NCI-H1048 (cell line): ENCODE measurements around the gene SLC9A9.
"Not testable (repeated sequence)": the region's sequence is repeated elsewhere in the genome, so short reads cannot be mapped to it uniquely, and the experiment has no call there.

Experiments
- DNase-seq: peaks from one replicate; lab custom pipeline; 2025; lab: John Stamatoyannopoulos, UW

Gene SLC9A9

DNA sequence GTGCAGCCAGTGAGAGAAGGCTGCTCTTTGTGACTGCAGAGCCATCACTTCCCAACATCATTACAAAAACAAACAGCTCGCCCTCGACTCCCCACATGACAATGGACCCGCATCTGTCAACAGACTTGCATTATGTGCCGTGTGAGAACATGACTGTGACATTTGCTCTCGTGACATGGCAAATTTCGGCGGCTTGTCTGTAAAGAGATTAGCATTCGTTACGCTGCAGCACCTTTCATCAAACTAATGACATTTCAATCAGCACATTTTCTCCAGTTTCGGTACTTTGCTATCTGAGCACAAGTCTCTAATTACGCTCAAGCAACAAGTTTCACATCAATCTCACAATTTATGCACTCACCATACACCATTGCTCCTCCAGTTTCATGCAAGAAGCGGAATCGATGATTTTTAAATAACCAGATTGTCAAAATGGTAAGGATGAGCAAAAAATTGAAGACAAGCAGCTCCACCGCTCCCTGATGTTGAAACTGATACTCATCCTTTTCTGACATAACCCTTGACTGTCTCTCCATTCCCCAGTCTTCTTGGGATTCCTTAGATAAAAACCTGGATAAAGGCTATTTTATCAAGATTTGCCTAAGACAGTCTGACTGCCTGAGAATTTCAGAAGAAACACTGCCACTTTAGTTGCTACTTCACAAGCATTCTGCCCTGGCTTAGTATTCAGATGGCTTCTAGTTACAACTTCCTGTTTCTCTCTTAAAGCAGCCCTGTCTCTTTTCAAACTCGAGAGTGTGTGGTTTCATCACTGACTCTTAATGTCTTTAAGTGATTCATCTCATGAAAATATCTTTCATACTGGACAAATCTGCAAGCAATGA, at the start of gene SLC9A9:
TSS of gene SLC9A9 (minus strand) at position 682 of the 845 bp plus-strand sequence. CDS start at position 536, 146 bp downstream.
- no peak for DNase-seq

DNA sequence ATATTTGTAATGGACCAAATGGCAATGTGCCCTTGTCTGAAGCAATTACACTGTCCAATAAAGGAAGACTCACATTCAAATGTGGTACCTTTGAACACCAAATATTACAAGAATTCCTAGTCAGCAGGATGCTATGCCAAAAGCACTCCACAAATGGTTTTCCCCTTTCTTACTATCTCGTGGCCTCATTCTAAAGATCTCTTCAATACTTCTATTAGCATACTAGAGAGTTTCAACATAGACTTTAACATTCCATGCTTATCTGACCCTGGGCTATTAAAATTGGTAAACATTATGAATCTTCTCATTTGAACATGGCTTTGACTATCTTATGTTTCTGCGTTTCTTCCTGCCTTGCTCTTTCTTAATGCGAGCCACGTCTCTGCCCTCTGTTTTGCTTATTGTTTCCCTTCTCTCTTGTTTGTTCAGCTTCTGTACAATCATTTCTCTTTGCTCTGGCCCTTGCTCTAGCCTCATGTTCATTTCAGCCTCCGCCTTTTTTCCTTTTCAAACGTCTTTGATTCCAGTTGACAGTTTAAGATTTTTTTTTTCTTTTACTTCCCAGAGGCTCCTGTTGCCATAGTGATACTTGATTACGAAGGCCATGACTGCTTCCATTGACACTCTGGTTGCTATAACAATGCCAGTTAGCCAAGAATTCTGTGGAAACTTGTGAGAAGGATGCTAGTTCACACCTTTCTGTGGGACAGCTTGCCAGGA, 49.5 kb upstream of the SLC9A9 start:
- DNase-seq, result no peak

DNA sequence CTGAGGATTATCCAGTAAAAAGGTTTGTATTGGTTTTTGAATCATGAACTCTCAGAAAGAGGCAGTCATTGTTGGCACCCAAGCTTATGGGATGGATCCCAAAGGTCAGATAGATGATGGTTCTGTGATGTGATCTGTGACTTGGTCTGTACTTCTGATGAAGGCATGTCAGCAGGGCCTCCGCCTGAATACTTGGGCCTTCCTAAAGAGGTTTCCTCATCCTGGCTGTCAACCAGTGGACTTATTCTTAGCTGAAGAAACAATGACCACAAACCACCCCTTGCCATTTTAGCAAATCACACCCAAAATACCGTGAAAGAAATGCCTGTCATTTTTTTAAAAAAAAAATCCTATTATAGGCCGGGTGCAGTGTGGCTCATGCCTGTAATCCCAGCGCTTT, 48.2 kb upstream of the SLC9A9 start:
- DNase-seq, result no peak

DNA sequence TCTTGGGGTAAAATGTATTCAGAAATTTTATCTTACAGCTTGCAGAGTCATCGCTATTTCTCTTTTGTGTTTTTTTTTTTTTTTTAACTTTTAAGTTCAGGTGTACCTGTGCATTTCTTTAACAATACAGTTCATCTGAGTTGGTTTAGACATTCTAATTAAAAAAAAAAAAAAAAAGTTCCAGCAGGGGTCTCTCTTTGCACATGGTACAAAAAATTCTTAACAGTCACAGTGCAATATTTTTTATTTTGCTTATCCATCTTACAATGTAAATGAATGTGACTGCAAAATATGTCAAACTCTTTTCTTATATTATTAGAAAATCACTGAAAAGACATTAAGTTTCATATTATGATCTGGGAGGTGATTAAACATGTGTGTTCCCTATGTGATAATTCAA, 47.5 kb upstream of the SLC9A9 start:
- DNase-seq, result no peak

DNA sequence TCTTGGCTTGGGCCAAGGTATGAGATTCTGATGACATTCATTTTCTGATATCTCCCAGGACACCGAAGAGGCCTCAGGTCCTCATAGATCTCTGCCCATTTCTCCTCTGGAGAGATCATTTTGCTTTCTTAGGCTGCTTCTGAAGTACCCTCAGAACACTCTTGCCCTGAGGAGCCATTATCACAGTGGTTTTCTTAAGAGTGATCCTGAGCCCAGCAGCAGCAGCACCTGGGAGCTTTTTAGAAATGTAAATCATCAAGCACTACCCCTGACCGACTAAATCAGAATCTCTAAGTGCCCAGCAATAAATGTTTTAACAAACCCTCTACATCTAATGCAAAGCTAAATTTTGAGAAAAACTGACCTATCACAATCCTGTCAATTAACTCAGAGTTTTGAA, 40.6 kb upstream of the SLC9A9 start:
- DNase-seq, result no peak

DNA sequence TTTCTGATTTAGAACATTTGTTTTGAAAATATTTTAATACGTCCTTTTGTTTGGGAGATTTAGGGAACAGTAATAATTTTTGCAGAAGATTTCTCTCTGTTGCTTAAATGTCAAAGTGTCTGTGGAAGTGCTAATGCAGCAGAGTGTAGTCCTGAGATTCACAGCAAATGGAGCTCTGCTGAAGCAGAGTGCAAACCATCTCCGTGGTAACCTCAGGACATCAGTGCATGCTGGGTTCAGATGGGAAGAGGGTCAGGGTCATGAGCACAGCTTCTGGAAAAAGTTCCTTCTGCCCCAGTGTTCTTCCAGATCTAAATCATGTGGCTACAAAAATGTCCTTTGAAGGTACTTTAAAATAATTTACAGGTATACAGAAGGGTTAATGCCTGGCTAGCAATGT, 39.9 kb upstream of the SLC9A9 start:
- DNase-seq, result no peak

DNA sequence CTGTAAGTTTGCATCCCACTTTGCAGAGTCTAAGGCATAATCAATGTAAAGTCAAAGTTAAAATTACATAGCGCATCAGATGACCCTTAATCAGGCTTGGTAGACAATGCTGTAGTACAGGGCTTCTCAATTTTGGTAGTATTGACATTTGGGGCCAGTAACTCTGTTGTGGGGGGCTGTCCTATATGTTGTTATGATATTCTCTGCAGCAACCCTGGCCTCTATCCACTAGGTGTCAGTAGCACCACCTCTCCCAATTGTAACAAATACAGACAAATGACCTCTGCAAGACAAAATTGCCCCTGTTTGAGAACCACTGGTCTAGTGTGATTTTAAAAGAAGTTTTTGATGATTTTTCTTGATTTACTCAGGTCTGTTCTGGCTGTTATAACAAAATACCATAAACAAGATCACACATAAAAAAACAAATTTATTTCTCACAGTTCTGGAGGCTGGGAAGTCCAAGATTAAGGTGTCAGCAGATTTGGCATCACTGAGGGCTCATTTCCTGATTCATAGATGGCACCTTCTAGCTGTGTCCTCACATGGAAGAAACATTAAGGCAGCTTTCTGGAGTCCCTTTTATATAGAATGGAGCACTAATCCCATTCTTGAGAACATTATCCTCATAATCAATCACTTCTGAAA, 37.6 kb upstream of the SLC9A9 start:
- DNase-seq, result no peak

DNA sequence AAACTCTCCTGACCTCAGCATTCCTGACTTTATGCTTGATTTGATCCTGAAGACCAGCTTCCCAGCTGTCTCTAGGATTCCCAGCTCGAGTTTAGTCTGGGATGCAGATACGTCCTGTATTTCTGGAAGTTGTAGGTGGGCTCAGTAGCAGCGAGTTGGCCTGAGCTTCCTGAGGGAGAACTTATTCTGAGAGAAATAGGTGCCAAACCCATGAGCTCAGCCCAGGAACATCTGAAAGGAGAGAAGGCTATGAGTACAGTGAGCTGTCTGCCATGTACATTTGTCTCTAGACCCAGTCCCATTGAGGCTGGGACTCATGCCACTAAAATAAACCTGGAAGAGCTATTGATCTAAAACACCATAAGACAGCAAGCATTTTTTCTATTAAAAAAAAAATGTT, 36.6 kb upstream of the SLC9A9 start:
- DNase-seq, result no peak

DNA sequence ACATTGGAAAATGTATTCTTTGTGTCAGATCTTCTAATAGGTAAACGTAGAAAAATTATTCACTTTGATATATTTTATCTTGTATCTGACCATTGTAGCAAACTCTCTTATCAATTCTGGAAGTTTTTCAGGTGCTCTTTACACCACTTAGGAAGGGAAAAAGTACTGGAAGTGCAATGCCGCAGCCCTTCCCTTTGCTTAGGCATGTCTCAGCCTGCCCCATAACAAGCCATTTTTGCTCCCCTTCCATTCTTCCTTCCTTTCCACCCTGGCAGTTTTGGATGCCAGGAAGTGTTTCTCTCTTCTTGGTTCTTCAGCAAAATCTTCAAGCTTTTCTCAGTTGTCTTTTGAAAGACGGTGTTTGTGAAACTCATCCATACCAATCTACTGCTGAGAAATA, 34.9 kb upstream of the SLC9A9 start:
- DNase-seq, result no peak

DNA sequence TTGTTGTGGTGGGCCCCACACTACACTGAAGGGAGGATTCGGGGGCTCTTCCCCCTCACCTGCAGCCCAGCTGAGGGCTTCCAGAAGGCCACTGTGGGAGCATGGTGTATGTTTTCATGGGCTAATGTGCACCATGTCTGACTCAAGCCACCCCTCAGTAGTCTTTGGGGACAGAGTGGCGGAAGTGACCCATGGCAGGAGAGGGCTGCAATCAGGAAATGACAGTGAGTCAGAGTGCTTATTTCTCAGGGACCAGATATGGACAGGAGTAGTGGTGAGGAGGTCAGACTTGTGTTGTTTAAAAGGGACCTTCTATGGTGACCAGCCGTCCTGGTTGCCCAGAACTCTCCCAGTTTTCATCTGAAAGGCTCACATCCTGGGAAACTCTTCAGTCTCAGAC, 32.8 kb upstream of the SLC9A9 start:
- DNase-seq, result no peak

DNA sequence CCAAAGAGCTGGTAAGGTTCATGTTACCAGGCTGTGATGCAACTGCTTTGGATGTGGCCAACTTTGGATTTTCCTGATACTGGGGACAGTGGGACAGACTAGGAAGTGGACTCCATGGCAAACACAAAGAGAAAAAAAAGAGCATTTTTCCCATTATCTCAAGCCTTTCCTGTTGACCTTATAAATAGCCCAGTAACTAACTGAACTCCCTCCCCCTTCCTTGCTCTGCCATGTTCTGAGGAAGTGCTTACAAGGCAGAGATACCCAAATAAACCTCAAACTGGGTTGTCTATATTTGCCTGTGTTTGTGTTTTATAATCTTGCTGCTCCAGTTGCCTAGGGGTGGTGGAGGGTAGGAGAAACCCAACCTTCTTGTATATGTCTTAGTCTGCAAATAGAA, 27.3 kb upstream of the SLC9A9 start:
- DNase-seq, result no peak

DNA sequence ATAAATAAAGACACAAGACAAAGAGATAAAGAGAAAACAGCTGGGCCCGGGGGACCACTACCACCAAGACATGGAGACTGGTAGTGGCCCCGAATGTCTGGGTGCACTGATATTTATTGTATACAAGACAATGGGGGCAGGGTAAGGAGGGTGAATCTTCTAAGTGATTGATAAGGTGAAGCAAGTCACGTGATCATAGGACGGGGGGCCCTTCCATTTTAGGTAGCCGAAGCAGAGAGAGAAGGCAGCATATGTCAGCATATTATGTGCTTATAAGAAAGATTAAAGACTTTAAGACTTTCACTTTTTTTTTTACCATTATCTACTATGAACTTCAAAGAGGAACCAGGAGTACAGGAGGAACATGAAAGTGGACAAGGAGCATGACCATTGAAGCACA, 25.3 kb upstream of the SLC9A9 start:
- not testable (repeated sequence) for DNase-seq

DNA sequence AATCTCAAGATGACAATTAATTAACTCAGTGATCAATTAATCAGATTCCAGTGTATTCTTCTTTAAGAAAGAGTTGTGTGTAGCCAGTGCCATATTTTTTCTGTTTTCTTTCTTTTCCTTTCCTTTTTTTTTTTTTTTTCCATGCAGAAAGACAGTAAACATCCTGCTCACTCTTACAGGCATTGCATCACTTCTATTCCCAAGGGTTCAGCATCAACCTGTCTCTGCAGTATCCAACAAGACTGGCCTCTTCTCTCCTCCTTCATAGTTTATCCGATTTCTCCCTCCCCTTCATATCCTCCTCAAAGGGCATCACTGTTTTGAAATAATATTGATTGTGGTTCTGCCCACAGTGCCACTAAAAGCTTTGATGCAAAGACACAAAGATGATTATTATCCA, 17.0 kb upstream of the SLC9A9 start:
- no peak for DNase-seq

DNA sequence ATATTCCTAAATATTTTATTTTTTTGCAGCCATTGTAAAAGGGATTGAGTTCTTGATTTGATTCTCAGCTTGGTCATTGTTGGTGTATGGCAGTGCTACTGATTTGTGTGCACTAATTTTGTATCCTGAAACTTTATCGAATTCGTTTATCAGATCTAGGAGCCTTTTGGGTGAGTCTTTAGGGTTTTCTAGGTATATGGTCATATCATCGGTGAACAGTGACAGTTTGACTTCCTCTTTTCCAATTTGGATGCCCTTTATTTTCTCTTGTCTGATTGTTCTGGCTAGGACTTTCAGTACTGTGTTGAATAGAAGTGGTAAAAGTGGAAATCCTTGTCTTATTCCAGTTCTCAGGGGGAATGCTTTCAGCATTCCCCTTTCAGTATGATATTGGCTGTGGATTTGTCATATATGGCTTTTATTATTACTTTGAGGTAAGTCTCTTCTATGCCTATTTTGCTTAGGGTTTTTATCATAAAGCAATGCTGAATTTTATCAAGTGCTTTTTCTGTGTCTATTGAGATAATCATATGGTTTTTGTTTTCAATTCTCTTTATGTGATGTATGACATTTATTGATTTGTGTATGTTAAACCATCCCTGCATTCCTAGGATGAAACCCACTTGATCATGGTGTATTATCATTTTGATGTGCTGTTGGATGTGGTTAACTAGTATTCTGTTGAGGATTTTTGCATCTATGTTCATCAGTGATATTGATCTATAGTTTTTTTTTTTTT, 11.4 kb upstream of the SLC9A9 start:
- no peak for DNase-seq

DNA sequence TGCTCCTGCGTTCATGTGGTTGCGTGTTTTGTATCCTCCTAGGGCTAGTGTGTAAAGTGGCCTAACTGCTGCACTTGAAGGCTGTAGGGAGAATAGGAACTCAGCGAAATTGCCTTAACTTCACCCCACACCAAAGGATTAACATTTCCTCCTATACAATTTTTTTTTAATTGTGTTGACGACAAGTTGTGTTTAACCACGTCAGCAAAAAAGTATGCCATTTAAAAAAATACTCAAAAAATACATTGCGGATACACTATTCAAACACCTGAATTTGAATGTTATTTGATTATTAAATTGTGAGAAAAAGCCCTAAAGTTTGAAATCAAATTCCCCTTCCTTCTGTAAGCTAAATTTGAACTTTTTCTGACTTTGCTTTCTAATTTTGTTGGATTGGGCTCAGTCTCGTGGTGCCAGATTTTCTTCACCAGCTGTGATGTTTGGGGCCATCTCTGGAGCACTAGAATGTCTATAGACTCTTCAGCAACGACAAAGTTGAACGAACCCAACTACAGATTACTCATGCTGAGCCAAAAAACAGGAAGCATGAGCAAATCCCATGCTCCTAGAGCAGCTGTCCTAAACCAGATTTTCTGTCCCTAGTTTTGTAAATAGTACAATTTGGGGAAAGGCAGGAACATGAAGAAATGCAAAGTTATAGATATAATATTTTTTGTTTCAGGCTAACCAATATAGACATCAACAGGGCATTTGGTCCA, 8.1 kb upstream of the SLC9A9 start:
- DNase-seq, result no peak

DNA sequence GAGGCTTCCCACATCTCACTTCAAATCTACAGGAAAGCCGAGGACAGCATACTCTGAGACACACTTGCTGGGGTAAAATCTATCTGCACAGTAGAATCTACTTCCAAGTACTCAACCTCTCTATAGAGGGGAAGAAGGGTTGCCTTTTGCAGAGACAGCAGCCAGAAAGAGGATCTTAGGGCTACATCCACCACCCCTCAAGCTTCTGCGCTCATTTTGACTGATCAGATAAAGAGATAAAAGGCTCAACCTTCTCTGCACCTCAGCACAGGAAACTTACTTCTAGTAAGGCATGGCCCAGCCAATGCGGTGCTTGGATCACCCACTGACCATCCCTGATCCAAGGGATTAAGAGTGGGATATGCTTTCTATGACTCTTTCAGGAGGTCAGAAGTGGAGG, 6.9 kb upstream of the SLC9A9 start:
- no peak for DNase-seq

DNA sequence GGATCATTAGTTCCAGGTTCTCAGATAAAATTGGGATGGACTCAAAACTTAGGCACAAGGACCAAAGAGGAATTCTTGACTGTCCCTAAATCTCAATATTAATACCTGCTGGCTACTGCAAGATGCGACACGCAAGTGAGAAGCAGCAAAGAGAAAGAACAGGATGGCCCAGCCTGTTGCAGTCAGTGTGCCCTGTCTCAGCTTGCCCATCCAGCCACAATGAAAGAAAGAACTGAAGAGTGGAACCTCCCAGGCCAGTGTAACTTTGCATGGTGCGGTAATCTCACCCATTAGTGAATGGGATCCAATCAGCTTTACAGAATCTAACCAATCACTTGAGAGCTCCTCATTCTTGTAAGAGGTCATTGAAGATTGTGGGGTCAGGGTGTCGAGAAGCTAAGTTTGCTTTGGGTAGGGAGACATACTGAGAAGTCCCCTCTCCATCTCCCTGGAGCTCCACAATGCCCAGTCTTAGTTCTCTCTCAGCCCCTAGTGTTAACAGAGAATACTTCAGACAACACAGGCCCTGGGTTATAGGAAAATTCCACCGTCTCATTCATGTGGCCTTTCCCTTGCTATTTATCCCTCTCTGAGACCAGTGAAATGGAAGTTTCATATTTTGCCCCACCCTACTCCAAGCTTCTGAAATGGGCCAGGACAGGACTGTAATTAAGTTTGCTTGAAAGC, 3.2 kb upstream of the SLC9A9 start:
- no peak for DNase-seq

DNA sequence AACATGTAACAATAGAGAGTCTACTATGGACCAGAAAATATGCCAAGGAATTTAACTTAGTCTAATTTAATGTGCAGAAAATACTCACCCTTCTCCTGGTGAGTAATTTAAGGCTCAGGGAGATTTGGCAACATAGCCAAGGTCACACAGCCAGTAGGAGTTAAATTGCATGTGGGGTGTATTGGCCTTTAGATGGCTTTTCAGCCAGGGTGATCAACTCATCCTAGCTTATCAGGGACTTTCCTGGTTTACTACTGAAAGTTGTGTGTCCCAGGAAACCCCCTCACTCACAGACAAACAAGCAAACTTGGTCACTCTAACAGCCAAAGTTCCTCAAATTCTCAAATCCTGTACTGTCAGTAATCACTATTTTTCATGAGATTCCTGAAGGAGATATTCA, 2.6 kb upstream of the SLC9A9 start:
- DNase-seq, result no peak

DNA sequence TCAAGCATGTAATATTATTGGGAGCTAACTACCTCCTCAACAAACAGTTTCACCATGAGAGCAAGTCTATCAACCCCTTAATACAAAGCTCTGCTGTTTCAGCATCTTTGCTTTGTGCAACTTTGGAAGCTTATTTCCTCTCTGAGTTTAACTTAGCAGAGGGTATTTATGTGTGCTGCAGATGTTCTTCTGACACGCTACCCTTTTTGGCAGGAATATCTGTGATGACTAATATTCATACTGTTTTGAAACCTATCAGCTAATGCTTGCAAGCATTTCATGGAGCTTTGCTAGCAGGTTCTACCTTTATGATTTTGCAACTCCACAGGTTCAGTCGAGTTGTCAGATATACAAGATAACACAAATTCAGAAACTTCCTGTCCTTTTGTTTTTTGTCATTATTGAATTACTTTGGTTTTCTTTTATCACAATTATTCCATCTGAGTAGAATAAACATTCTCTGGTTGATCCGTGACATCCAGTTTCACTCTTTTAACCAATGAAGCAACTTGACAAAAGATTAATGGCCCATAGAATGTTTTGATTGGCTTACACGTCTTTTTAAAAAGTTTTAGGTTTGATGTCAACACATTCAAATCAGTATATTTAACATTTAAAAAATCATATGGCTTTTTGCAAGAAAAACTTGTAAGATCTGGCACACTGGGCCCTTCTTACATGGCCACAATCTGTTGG, 1.7 kb upstream of the SLC9A9 start:
- no peak for DNase-seq

DNA sequence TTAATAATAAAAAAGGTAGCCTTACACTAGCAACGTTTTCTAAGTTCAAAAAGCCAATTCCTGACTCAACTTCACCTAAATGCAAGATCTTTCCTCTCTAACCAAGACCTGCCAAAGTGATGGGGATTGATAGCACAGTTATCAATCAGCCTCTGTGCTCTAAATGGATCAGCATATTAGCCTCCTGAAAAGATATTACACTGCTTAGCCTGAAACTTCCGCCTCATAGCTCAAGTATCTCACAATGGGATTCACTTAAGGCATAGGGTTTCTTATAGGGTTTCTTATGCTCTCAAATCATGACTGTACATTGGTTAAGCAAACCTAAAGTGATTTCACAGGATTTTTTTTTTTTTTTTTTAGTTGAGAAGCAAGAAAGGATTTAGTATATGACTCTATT, 436 bp upstream of the SLC9A9 start:
- no peak for DNase-seq
